Thoracic aorta (tissue), 2 donors: ENCODE measurements around the gene TNK1. TPM values are rescaled to one million over a fixed set of nuclear protein-coding genes. Genes with fewer than 3 reads are reported as not detected.
A peak's percentile ranks its signal among the peaks of the same experiment; 100 is the strongest.

ENCODE experiments used
- ATAC-seq: fragments of 150-250 bp; one replicate; pipeline ENCODE4 v1.8.0; 2017; ENCODE audit warnings: low read depth; ENCODE audit not compliant: insufficient number of reproducible peaks, low FRiP score
- DNase-seq: peaks from one replicate; pipeline ENCODE4 v3.0.0-alpha.2; 2020; ENCODE audit warnings: low spot score
- H3K27ac ChIP-seq, 2 donors: fragments of 200-600 bp; sonication (generic); 1 replicate in 1 of 2; 2 replicates in 1 of 2; pipeline ENCODE4 v1.5.1; 2016; ENCODE audit warnings: mild to moderate bottlenecking in 2 of 2, moderate library complexity in 2 of 2
- H3K27me3 ChIP-seq: fragments of 200-600 bp; sonication (generic); replicated peaks from 2 replicates; pipeline ENCODE4 v1.6.0; 2016; ENCODE audit warnings: mild to moderate bottlenecking; ENCODE audit not compliant: insufficient read depth
- H3K36me3 ChIP-seq: fragments of 200-600 bp; sonication (generic); one replicate; pipeline ENCODE4 v1.5.1; 2016
- H3K4me1 ChIP-seq, 2 donors: fragments of 200-600 bp; sonication (generic); 1 replicate in 1 of 2; 2 replicates in 1 of 2; pipeline versions ENCODE4 v1.5.1 to v1.6.0; 2016; ENCODE audit warnings: low read depth in 2 of 2, mild to moderate bottlenecking in 1 of 2; ENCODE audit not compliant: control insufficient read depth in 1 of 2
- H3K4me3 ChIP-seq: fragments of 200-600 bp; sonication (generic); 2 replicates; pipeline ENCODE4 v1.5.1; 2016; ENCODE audit warnings: mild to moderate bottlenecking
- H3K9me3 ChIP-seq: fragments of 200-600 bp; sonication (generic); 2 replicates; pipeline ENCODE4 v1.5.1; 2016
- CTCF ChIP-seq: fragments of 200-600 bp; sonication (generic); IDR thresholded peaks from one replicate; pipeline ENCODE4 v1.5.1; 2019; ENCODE audit warnings: antibody characterized with exemption
- total RNA-seq, 2 donors: library from RNA; depleted of rRNA; stranded (reverse); fragments of >200 nt; gene quantifications; one replicate each; pipeline versions ENCODE4 v1.1.0 to v1.2.3, GENCODE V29; 2016

The TNK1 gene
- total RNA-seq, 2 donors from 2014 or later, result 3.7 to 4.7 TPM

GRCh38 chr17:7405350-7406234, 24.7 kb downstream of the TNK1 start:
- H3K36me3 ChIP-seq, result no peaks in the 10 kb centered on the region
- H3K27ac ChIP-seq, result peak overlapping the region; percentile 90 to 93
- H3K27me3 ChIP-seq, result no peaks in the 10 kb centered on the region
- ATAC-seq (no peak), DNase-seq (no peak)
- peaks cover 18% of the 10 kb centered on the region in 2 donors for H3K4me1 ChIP-seq
- peak overlapping the region; percentile 90 for H3K4me3 ChIP-seq
- no peak for TF ChIP-seq CTCF
- no peaks in the 10 kb centered on the region for H3K9me3 ChIP-seq

DNA sequence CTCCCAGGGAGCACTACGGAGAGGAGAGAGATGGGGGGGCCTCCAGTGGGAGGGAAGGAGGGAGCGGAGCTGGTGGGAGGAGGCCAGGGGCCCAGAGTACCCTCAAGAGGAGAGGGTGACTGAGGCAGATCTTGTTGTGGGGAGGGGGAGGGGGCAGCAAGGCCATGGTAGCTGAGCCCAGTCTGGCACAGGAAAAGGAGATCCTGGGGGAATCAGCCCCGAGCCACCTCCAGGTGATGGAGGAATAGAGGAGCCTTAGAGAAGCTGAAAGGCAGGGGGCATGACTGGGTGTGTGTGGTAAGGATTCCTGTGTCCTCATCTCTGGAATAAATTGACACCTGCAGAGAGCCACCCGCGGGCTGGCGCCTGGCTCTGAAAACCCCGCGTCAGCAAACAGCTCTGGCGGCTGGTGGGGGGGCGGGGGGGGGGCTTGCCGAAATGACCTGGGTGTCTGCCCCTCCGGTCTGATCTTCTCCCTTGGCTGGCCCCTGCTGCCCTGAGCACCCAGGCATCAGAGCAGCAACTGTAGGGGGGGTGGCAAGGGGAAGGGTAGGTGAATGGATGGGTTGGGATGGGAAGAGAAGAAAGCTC, 25.4 kb downstream of the TNK1 start:
- DNase-seq (no peak), ATAC-seq (no peak)
- H3K9me3 ChIP-seq, result no peaks in the 10 kb centered on the region
- peak overlapping the region; percentile 90 to 93 for H3K27ac ChIP-seq
- H3K4me1 ChIP-seq, result peaks cover 18% of the 10 kb centered on the region in 2 donors
- no peaks in the 10 kb centered on the region for H3K36me3 ChIP-seq
- peak overlapping the region; percentile 90 for H3K4me3 ChIP-seq
- TF ChIP-seq CTCF, result no peak
- no peaks in the 10 kb centered on the region for H3K27me3 ChIP-seq

GRCh38 chr17:7407082-7407481, 26.2 kb downstream of the TNK1 start:
- H3K9me3 ChIP-seq, result no peaks in the 10 kb centered on the region
- no peak for DNase-seq
- TF ChIP-seq CTCF, result no peak
- H3K4me1 ChIP-seq, result peaks cover 18% of the 10 kb centered on the region in 2 donors
- no peak overlapping the region for H3K27ac ChIP-seq
- H3K36me3 ChIP-seq, result no peaks in the 10 kb centered on the region
- H3K4me3 ChIP-seq, result no peak overlapping the region
- ATAC-seq, result no peak
- no peaks in the 10 kb centered on the region for H3K27me3 ChIP-seq

DNA sequence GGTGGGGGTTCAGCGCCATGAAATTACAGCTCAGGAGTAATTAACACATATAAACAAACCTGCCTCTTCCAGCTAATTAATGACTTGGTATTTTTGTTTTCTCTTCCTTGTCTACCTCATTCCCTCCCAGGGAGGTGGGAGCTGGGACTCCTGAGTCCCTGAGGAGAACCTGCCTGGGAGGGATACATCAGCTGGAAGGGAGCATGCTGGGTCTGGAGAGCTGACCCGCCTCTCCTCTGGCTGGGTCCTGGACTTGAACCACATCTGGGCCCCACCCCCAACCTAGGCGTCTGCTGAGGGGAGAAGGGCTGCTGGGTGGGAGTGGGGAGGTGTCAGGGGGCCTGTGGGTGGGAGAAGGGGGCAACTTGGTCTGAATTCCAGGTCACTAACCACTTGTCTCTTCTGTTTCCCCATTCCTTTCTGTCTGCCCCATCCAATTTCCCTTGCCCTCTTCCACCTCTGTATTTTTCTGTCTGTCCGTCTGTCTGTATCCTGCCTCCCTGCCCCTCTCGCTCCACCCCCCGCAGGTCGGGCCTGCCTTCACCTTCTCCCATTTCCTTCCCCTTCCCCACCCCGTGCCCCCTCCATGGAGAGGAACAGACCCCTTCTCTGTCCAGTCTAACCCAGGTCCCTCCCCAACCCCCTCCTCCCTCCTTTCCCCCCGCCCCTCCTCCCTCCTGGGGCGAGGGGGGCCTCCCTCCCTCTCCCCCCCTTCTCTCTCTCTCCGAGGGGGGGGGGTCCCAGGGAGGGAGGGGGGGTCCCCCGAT, 26.8 kb downstream of the TNK1 start, which contains the start of gene NLGN2:
NLGN2 (plus strand) TSS at position 361 of the 767 bp plus-strand sequence. CDS start 411 bp downstream, outside the sequence.
- Histone ChIP-seq H3K27ac (no peak within 1 kb of the TSS), H3K27me3 (no peaks in the 10 kb centered on the region), H3K4me1 (peaks cover 13 to 17% of the 10 kb centered on the region in 2 donors), H3K9me3 (no peaks in the 10 kb centered on the region), H3K4me3 (no peak within 1 kb of the TSS), H3K36me3 (no peaks in the 10 kb centered on the region)
- TF ChIP-seq CTCF, result no peak
- no peak for ATAC-seq
- no peak for DNase-seq
